Upper lobe of left lung (tissue), 6 donors: ENCODE results near the gene CHSY3. TPM values are rescaled to one million over a fixed set of nuclear protein-coding genes. Genes with fewer than 3 reads are reported as not detected.

ENCODE experiments used
- ATAC-seq, 2 donors: fragments of 200-7000 bp; cut with Tn5 transposase; one replicate each; pipeline ENCODE4 v1.9.1; 2022; ENCODE audit warnings: mild to moderate bottlenecking in 2 of 2, moderate library complexity in 2 of 2; ENCODE audit not compliant: low FRiP score in 2 of 2
- DNase-seq, 2 donors: peaks; one replicate each; pipeline ENCODE4 v3.0.0-alpha.2; 2019 to 2020
- H3K27ac ChIP-seq, 4 donors: fragments of 200-600 bp; sonication (generic); one replicate each; pipeline ENCODE4 v1.5.1; 2016 to 2019
- H3K27me3 ChIP-seq, 4 donors: fragments of 200-600 bp; sonication (generic); one replicate each; pipeline ENCODE4 v1.5.1; 2017 to 2019
- H3K36me3 ChIP-seq, 4 donors: fragments of 200-600 bp; sonication (generic); one replicate each; pipeline ENCODE4 v1.5.1; 2016 to 2019
- H3K4me1 ChIP-seq, 4 donors: fragments of 200-600 bp; sonication (generic); one replicate each; pipeline ENCODE4 v1.5.1; 2018 to 2019
- H3K4me3 ChIP-seq, 4 donors: fragments of 200-600 bp; sonication (generic); one replicate each; pipeline ENCODE4 v1.5.1; 2017 to 2019; ENCODE audit warnings: mild to moderate bottlenecking in 2 of 4, moderate library complexity in 1 of 4
- H3K9me3 ChIP-seq, 4 donors: fragments of 200-600 bp; sonication (generic); one replicate each; pipeline ENCODE4 v1.5.1; 2018 to 2019
- CTCF ChIP-seq, 6 experiments: fragments of 450-650 bp in 4 of 6; fragments of 200-600 bp in 2 of 6; sonication (generic) in 2 of 6; IDR thresholded peaks; one replicate each; pipeline ENCODE4 v1.5.1; 2016 to 2019; ENCODE audit warnings: antibody characterized with exemption in 6 of 6
- EP300 ChIP-seq, 4 donors: sonication (generic); formaldehyde crosslinking; IDR thresholded peaks; one replicate each; pipeline ENCODE4 v1.5.1; 2017; ENCODE audit warnings: antibody characterized with exemption in 4 of 4, control low read depth in 2 of 4
- POLR2A ChIP-seq, 4 donors: fragments of 450-650 bp; IDR thresholded peaks; one replicate each; pipeline ENCODE4 v1.5.1; 2016 to 2017; ENCODE audit warnings: antibody characterized with exemption in 4 of 4, mild to moderate bottlenecking in 2 of 4
- POLR2AphosphoS5 ChIP-seq, 2 donors: sonication (generic); formaldehyde crosslinking; IDR thresholded peaks; one replicate each; pipeline ENCODE4 v1.5.1; 2017; ENCODE audit warnings: antibody characterized with exemption in 2 of 2
- WGBS, 2 donors: methylation state at CpG; one replicate each; pipeline ENCODE4 v1.1.5; 2017 to 2018; 5-methylcytosine and 5-hydroxymethylcytosine counted together
- total RNA-seq, 6 donors: library from RNA; depleted of rRNA in 4 of 6; stranded (reverse); fragments of >200 nt in 4 of 6; gene quantifications; one replicate each; pipeline versions ENCODE4 v1.1.0 to v1.2.1, GENCODE V29; 2016 to 2021
- donor health status: DM: no; HTN: no; CAD: no; lungs with moderate emphysema.
- donor health status: DM: no; HTN: yes; CAD: no; lungs with severe emphysema.

CHSY3 gene
- total RNA-seq, 6 donors from 2014 or later: 3.1 to 7.5 (median 6.3) TPM

- H3K4me3 ChIP-seq: no peak overlapping the region
- H3K27ac ChIP-seq: no peak overlapping the region
- no peak for DNase-seq
- 90% methylated on average over 3 of the region's 3 CpGs for WGBS, 2 donors
- H3K27me3 ChIP-seq: no peaks in the 10 kb centered on the region
- TF ChIP-seq POLR2AphosphoS5 (IDR thresholded peaks at IDR 0.05) (no peak), POLR2A (IDR thresholded peaks at IDR 0.05) (no peak), CTCF (IDR thresholded peaks at IDR 0.05) (no peak), EP300 (IDR thresholded peaks at IDR 0.05) (no peak)
- H3K36me3 ChIP-seq: no peaks in the 10 kb centered on the region
- H3K4me1 ChIP-seq: no peaks in the 10 kb centered on the region
- no peak for ATAC-seq
- H3K9me3 ChIP-seq: no peaks in the 10 kb centered on the region
These were observed 146.3 kb downstream of the CHSY3 start for GRCh38 chr5:130050585-130050984.

- H3K4me1 ChIP-seq: no peaks in the 10 kb centered on the region
- no peaks in the 10 kb centered on the region for H3K9me3 ChIP-seq
- no peaks in the 10 kb centered on the region for H3K27me3 ChIP-seq
- no peak overlapping the region for H3K27ac ChIP-seq
- no peak overlapping the region for H3K4me3 ChIP-seq
- no peak for TF ChIP-seq POLR2A (IDR thresholded peaks at IDR 0.05)
- no peak for TF ChIP-seq EP300 (IDR thresholded peaks at IDR 0.05)
- TF ChIP-seq CTCF (IDR thresholded peaks at IDR 0.05): no peak
- TF ChIP-seq POLR2AphosphoS5 (IDR thresholded peaks at IDR 0.05): no peak
- WGBS, 2 donors: 83 to 87% methylated on average over 1 of the region's 1 CpG
- DNase-seq (no peak), ATAC-seq (no peak)
- H3K36me3 ChIP-seq: no peaks in the 10 kb centered on the region
These were observed 148.5 kb downstream of the CHSY3 start for GRCh38 chr5:130052752-130053151.

- H3K4me1 ChIP-seq: no peaks in the 10 kb centered on the region
- no peak for ATAC-seq
- no peaks in the 10 kb centered on the region for H3K36me3 ChIP-seq
- TF ChIP-seq EP300 (IDR thresholded peaks at IDR 0.05) (no peak), POLR2AphosphoS5 (IDR thresholded peaks at IDR 0.05) (no peak), POLR2A (IDR thresholded peaks at IDR 0.05) (no peak), CTCF (IDR thresholded peaks at IDR 0.05) (no peak)
- DNase-seq: no peak
- 85 to 92% methylated on average over 4 of the region's 4 CpGs for WGBS, 2 donors
- no peaks in the 10 kb centered on the region for H3K9me3 ChIP-seq
- H3K27ac ChIP-seq: no peak overlapping the region
- H3K27me3 ChIP-seq: no peaks in the 10 kb centered on the region
- no peak overlapping the region for H3K4me3 ChIP-seq
These were observed 151.3 kb downstream of the CHSY3 start for GRCh38 chr5:130055572-130055971.

- no peak for TF ChIP-seq EP300 (IDR thresholded peaks at IDR 0.05)
- TF ChIP-seq POLR2AphosphoS5 (IDR thresholded peaks at IDR 0.05): no peak
- TF ChIP-seq POLR2A (IDR thresholded peaks at IDR 0.05): no peak
- TF ChIP-seq CTCF (IDR thresholded peaks at IDR 0.05): no peak
- H3K4me1 ChIP-seq: no peaks in the 10 kb centered on the region
- H3K27ac ChIP-seq: no peak overlapping the region
- ATAC-seq (no peak), DNase-seq (no peak)
- H3K4me3 ChIP-seq: no peak overlapping the region
- H3K36me3 ChIP-seq: no peaks in the 10 kb centered on the region
- no peaks in the 10 kb centered on the region for H3K9me3 ChIP-seq
- H3K27me3 ChIP-seq: no peaks in the 10 kb centered on the region
- WGBS, 2 donors: 96% methylated on average over 2 of the region's 2 CpGs
These were observed 157.5 kb downstream of the CHSY3 start for GRCh38 chr5:130061746-130062145.

- DNase-seq (no peak), ATAC-seq (no peak)
- Histone ChIP-seq H3K4me1 (peaks cover 0 to 3% (median 0%) of the 10 kb centered on the region in 4 donors), H3K36me3 (no peaks in the 10 kb centered on the region), H3K27me3 (no peaks in the 10 kb centered on the region), H3K4me3 (no peak overlapping the region), H3K27ac (no peak overlapping the region), H3K9me3 (no peaks in the 10 kb centered on the region)
- WGBS, 2 donors: 91 to 94% methylated on average over 3 of the region's 3 CpGs
- TF ChIP-seq POLR2AphosphoS5 (IDR thresholded peaks at IDR 0.05): no peak
- TF ChIP-seq CTCF (IDR thresholded peaks at IDR 0.05): no peak
- no peak for TF ChIP-seq POLR2A (IDR thresholded peaks at IDR 0.05)
- no peak for TF ChIP-seq EP300 (IDR thresholded peaks at IDR 0.05)
These were observed 159.3 kb downstream of the CHSY3 start for GRCh38 chr5:130063603-130064002.
